A673 (cell line): ENCODE measurements around the gene ALDOA. TPM values are rescaled to one million over a fixed set of nuclear protein-coding genes. Genes with fewer than 3 reads are reported as not detected.

ENCODE experiments used
- BruUV-seq: library from RNA; stranded (reverse); fragments of 400-500 nt; replicated peaks from 2 replicates; lab custom pipeline; 2021; lab: Mats Ljungman, UMichigan
- CTCF ChIA-PET: fragments of 300-600 bp; sonication (Branson Sonifier 250); formaldehyde crosslinking; loops from one replicate; lab custom pipeline; 2022; ENCODE audit warnings: antibody characterized with exemption; lab: Charles Lee
- POLR2A ChIA-PET: fragments of 300-600 bp; sonication (Branson Sonifier 250); formaldehyde crosslinking; loops from one replicate; lab custom pipeline; 2022; ENCODE audit warnings: antibody characterized with exemption; ENCODE audit not compliant: low non-redundant PET; lab: Charles Lee
- DNase-seq: peaks from one replicate; pipeline ENCODE4 v3.0.0-alpha.2; 2015; ENCODE audit warnings: low spot score
- H3K27ac ChIP-seq: fragments of 200-600 bp; sonication (generic); 2 replicates; pipeline ENCODE4 v1.5.1; 2016; ENCODE audit warnings: mixed run types, low read depth, mild to moderate bottlenecking, mixed read lengths, antibody characterized with exemption, low read length; ENCODE audit not compliant: poor library complexity, severe bottlenecking
- H3K27me3 ChIP-seq: fragments of 200-600 bp; sonication (generic); replicated peaks from 2 replicates; pipeline ENCODE4 v1.6.1; 2017; ENCODE audit warnings: mixed run types, low read depth, mild to moderate bottlenecking, mixed read lengths, antibody characterized with exemption, low read length; ENCODE audit not compliant: insufficient read depth, poor library complexity
- H3K36me3 ChIP-seq: fragments of 200-600 bp; sonication (generic); 2 replicates; pipeline ENCODE4 v1.6.1; 2016; ENCODE audit warnings: mixed run types, mild to moderate bottlenecking, mixed read lengths, antibody characterized with exemption, low read length; ENCODE audit not compliant: insufficient read depth, poor library complexity, severe bottlenecking
- H3K4me1 ChIP-seq: fragments of 200-600 bp; sonication (generic); 2 replicates; pipeline ENCODE4 v1.6.1; 2017; ENCODE audit warnings: mixed run types, mild to moderate bottlenecking, mixed read lengths, antibody characterized with exemption, low read length; ENCODE audit not compliant: insufficient read depth, poor library complexity, severe bottlenecking
- H3K4me3 ChIP-seq: fragments of 200-600 bp; sonication (generic); 2 replicates; pipeline ENCODE4 v1.5.1; 2016; ENCODE audit warnings: low read depth, mixed run types, mild to moderate bottlenecking, mixed read lengths, low read length; ENCODE audit not compliant: poor library complexity, severe bottlenecking
- H3K9me3 ChIP-seq: fragments of 200-600 bp; sonication (generic); 2 replicates; pipeline ENCODE4 v1.6.1; 2016; ENCODE audit warnings: mixed run types, low read depth, mild to moderate bottlenecking, mixed read lengths, antibody characterized with exemption, low read length; ENCODE audit not compliant: poor library complexity, severe bottlenecking
- EZH2 ChIP-seq: fragments of 200-600 bp; sonication (generic); IDR thresholded peaks from 2 replicates; pipeline ENCODE4 v1.6.1; 2017; ENCODE audit warnings: borderline replicate concordance, low read depth, mild to moderate bottlenecking, mixed read lengths, antibody characterized with exemption, low read length; ENCODE audit not compliant: poor library complexity, severe bottlenecking
- intact Hi-C: fragments of 100-400 bp; cut with micrococcal nuclease; formaldehyde crosslinking; loops from one replicate; pipeline ENCODE4 v1.10.0; 2022; ENCODE audit not compliant: unreplicated experiment
- total RNA-seq: library from RNA; stranded (reverse); gene quantifications from 2 replicates; pipeline ENCODE4 v1.2.3, GENCODE V29; 2021
- TF ChIP-seq, protein P1 (sequence below): fragments of 300-800, 200-600 bp; sonication (generic); conservative IDR thresholded peaks from 2 replicates; pipeline ENCODE4 v1.5.1; 2017; ENCODE audit warnings: low read depth, mild to moderate bottlenecking, antibody characterized with exemption, low read length, moderate library complexity, mixed read lengths

Gene ALDOA
- total RNA-seq, 1 experiment from 2014 or later, result 1,729 TPM

DNA sequence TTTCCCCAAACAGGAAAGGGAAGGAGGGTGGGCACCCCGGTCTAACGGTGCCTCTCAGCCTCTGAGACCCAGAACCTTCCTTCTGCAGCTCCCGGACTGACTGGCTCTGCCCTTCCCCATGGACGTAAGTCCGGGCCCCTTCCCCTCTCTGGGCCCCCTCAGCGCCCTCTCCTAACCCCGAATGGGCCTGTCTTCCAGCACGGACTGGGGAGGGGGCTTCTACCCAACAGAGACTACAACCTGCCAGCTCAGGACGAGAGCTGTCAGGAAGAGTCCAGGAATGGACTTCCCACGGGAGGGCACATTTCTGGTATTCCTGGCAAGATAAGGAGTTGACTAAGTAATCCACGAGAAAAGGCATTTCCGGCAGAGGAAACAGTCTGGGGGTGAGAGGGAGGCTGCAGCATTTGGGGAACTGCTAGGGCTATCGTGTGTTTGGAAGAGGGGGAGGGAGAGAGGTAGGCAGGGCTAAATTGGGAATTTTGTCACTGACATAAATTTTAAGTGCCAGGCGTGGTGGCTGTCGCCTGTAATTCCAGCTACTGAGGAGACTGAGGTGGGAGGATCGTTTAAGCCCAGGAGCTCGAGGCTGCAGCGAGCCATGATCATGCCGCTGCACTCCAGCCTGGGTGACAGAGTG, 12.1 kb upstream of the ALDOA start:
- intact Hi-C loops, result no loop called here
- H3K9me3 ChIP-seq, result no peaks in the 10 kb centered on the region
- peaks cover 9% of the 10 kb centered on the region for H3K4me1 ChIP-seq
- H3K27me3 ChIP-seq, result no peaks in the 10 kb centered on the region
- H3K27ac ChIP-seq, result peak overlapping the region; percentile 81
- ChIA-PET POLR2A (no interaction called here), CTCF (interaction anchor here (1.1 kb wide), 1 partner anchor 22 kb away, joined by 3 read pairs; the partner anchor contains the start of gene TLCD3B)
- H3K4me3 ChIP-seq, result peak overlapping the region; percentile 85
- H3K36me3 ChIP-seq, result peaks cover 15% of the 10 kb centered on the region
- TF ChIP-seq, protein P1, sequence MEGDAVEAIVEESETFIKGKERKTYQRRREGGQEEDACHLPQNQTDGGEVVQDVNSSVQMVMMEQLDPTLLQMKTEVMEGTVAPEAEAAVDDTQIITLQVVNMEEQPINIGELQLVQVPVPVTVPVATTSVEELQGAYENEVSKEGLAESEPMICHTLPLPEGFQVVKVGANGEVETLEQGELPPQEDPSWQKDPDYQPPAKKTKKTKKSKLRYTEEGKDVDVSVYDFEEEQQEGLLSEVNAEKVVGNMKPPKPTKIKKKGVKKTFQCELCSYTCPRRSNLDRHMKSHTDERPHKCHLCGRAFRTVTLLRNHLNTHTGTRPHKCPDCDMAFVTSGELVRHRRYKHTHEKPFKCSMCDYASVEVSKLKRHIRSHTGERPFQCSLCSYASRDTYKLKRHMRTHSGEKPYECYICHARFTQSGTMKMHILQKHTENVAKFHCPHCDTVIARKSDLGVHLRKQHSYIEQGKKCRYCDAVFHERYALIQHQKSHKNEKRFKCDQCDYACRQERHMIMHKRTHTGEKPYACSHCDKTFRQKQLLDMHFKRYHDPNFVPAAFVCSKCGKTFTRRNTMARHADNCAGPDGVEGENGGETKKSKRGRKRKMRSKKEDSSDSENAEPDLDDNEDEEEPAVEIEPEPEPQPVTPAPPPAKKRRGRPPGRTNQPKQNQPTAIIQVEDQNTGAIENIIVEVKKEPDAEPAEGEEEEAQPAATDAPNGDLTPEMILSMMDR, result no peak
- no peak for TF ChIP-seq EZH2
- TSS peak; percentile 50 for BruUV-seq
- DNase-seq, result peak; percentile 92

DNA sequence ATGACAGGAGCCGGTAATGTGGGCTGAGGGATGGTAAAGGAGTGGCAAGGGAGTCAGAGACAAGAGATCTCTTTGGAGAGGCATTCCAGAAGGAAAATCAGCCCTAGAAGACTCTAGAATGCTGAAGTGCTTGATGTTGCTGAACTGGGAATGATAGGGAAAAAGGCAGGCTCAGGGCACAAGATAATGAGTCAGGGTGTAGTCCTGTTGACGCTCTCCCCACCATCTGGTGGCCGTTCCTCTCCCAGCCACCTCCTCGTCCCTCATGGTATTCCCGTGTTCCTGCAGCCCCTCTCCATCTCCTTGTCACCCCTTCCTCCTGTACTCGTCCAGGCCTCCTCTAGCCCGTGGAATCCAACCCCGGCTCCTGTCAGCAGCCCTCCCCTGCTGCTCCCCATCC, 11.1 kb upstream of the ALDOA start:
- POLR2A ChIA-PET, result interaction anchor here (0.6 kb wide), 1 partner anchor 583 kb away, joined by 5 read pairs; no protein-coding TSS in a partner anchor
- H3K27me3 ChIP-seq, result no peaks in the 10 kb centered on the region
- intact Hi-C loops, result no loop called here
- H3K27ac ChIP-seq, result no peak overlapping the region
- H3K4me3 ChIP-seq, result peak overlapping the region; percentile 85
- peaks cover 21% of the 10 kb centered on the region for H3K36me3 ChIP-seq
- no TSS peak for BruUV-seq
- CTCF ChIA-PET, result no interaction called here
- DNase-seq, result no peak
- H3K4me1 ChIP-seq, result peaks cover 9% of the 10 kb centered on the region
- H3K9me3 ChIP-seq, result no peaks in the 10 kb centered on the region
- TF ChIP-seq, protein P1, result no peak
- TF ChIP-seq EZH2, result no peak

GRCh38 chr16:30054959-30055553, 10.5 kb upstream of the ALDOA start:
- BruUV-seq, result no TSS peak
- Histone ChIP-seq H3K27me3 (no peaks in the 10 kb centered on the region), H3K9me3 (no peaks in the 10 kb centered on the region), H3K4me1 (peaks cover 9% of the 10 kb centered on the region), H3K4me3 (no peak overlapping the region), H3K36me3 (peaks cover 25% of the 10 kb centered on the region), H3K27ac (peak overlapping the region; percentile 49)
- CTCF ChIA-PET, result interaction anchor here (1.2 kb wide), 1 partner anchor 14 kb away, joined by 11 read pairs; no protein-coding TSS in a partner anchor
- TF ChIP-seq, protein P1, result peak; percentile 52
- TF ChIP-seq EZH2, result no peak
- POLR2A ChIA-PET, result no interaction called here
- intact Hi-C loops, result no loop called here
- DNase-seq, result no peak
